GM20000 (cell line): ENCODE measurements around the gene SNTG2.

ENCODE experiments used
- DNase-seq: peaks from one replicate; pipeline ENCODE4 v3.0.0; 2012; ENCODE audit warnings: low spot score
- CTCF ChIP-seq: IDR thresholded peaks from 2 replicates; pipeline ENCODE4 v1.5.1; 2012; ENCODE audit warnings: mild to moderate bottlenecking, control low read depth; ENCODE audit errors: extremely low read depth, missing control alignments

Gene SNTG2

GRCh38 chr2:1068822-1069221 lies 118.2 kb downstream of the SNTG2 start:
- no peak for DNase-seq
- no peak for TF ChIP-seq CTCF

GRCh38 chr2:1069847-1070246 lies 119.2 kb downstream of the SNTG2 start:
- TF ChIP-seq CTCF, result no peak
- no peak for DNase-seq

- no peak for TF ChIP-seq CTCF
- DNase-seq, result no peak
Observed at GRCh38 chr2:1070601-1071000, 120.0 kb downstream of the SNTG2 start.

GRCh38 chr2:1071650-1072049 lies 121.0 kb downstream of the SNTG2 start:
- TF ChIP-seq CTCF, result no peak

GRCh38 chr2:1072250-1072649 lies 121.6 kb downstream of the SNTG2 start:
- DNase-seq, result no peak
- no peak for TF ChIP-seq CTCF

More at GRCh38 chr2:1071650-1072049, 121.0 kb downstream of the SNTG2 start:
- no peak for DNase-seq

GRCh38 chr2:1077911-1078310 lies 127.3 kb downstream of the SNTG2 start:
- no peak for DNase-seq
- TF ChIP-seq CTCF, result no peak

GRCh38 chr2:1078326-1078725 lies 127.7 kb downstream of the SNTG2 start:
- TF ChIP-seq CTCF, result no peak
- DNase-seq, result no peak
